HEK293 (cell line): ENCODE results near the gene FBL.

ENCODE experiments used
- BCL6B ChIP-seq: fragments of 450-650 bp; formaldehyde crosslinking; IDR thresholded peaks from 2 replicates; pipeline ENCODE4 v1.5.1; 2017; ENCODE audit warnings: missing biosample characterization, missing genetic modification characterization
- GLI4 ChIP-seq: fragments of 450-650 bp; formaldehyde crosslinking; IDR thresholded peaks from 2 replicates; pipeline ENCODE4 v1.5.1; 2016; ENCODE audit warnings: missing biosample characterization, missing genetic modification characterization
- HOXA7 ChIP-seq: sonication (generic); formaldehyde crosslinking; IDR thresholded peaks from 2 replicates; pipeline ENCODE4 v1.8.1; 2022; ENCODE audit warnings: missing genetic modification reagents, borderline replicate concordance
- SETDB1 ChIP-seq: IDR thresholded peaks from one replicate; pipeline ENCODE4 v1.6.1; 2017; ENCODE audit warnings: mild to moderate bottlenecking, low read length, moderate library complexity, mixed read lengths; ENCODE audit not compliant: insufficient read length
- ZBTB1 ChIP-seq: fragments of 450-650 bp; formaldehyde crosslinking; IDR thresholded peaks from 2 replicates; pipeline ENCODE4 v1.5.1; 2016; ENCODE audit warnings: missing biosample characterization, missing genetic modification characterization
- ZBTB10 ChIP-seq: fragments of 450-650 bp; formaldehyde crosslinking; IDR thresholded peaks from 2 replicates; pipeline ENCODE4 v1.5.1; 2016; ENCODE audit warnings: missing biosample characterization, missing genetic modification characterization
- ZFHX2 ChIP-seq: fragments of 450-650 bp; formaldehyde crosslinking; conservative IDR thresholded peaks from 2 replicates; pipeline ENCODE4 v1.5.1; 2016; ENCODE audit warnings: missing biosample characterization, missing genetic modification characterization
- ZFP37 ChIP-seq: fragments of 450-650 bp; formaldehyde crosslinking; IDR thresholded peaks from 2 replicates; pipeline ENCODE4 v1.5.1; 2016; ENCODE audit warnings: missing biosample characterization, missing genetic modification characterization
- ZNF114 ChIP-seq: fragments of 450-650 bp; formaldehyde crosslinking; IDR thresholded peaks from 2 replicates; pipeline ENCODE4 v1.5.0; 2017; ENCODE audit warnings: missing biosample characterization, missing genetic modification characterization
- ZNF138 ChIP-seq: fragments of 450-650 bp; formaldehyde crosslinking; IDR thresholded peaks from 2 replicates; pipeline ENCODE4 v1.5.1; 2016; ENCODE audit warnings: missing biosample characterization, missing genetic modification characterization, borderline replicate concordance
- ZNF184 ChIP-seq: fragments of 450-650 bp; IDR thresholded peaks from 2 replicates; pipeline ENCODE4 v1.5.1; 2018; ENCODE audit warnings: missing biosample characterization, mild to moderate bottlenecking, missing genetic modification characterization
- ZNF239 ChIP-seq: fragments of 450-650 bp; formaldehyde crosslinking; IDR thresholded peaks from 2 replicates; pipeline ENCODE4 v1.5.1; 2016; ENCODE audit warnings: missing biosample characterization, missing genetic modification characterization
- ZNF24 ChIP-seq: fragments of 450-650 bp; formaldehyde crosslinking; IDR thresholded peaks from 2 replicates; pipeline ENCODE4 v1.5.1; 2016; ENCODE audit warnings: missing biosample characterization, missing genetic modification characterization
- ZNF423 ChIP-seq: fragments of 450-650 bp; formaldehyde crosslinking; IDR thresholded peaks from 2 replicates; pipeline ENCODE4 v1.5.1; 2016; ENCODE audit warnings: missing biosample characterization, missing genetic modification characterization
- ZNF510 ChIP-seq: fragments of 450-650 bp; formaldehyde crosslinking; IDR thresholded peaks from 2 replicates; pipeline ENCODE4 v1.5.1; 2018; ENCODE audit warnings: mild to moderate bottlenecking, missing genetic modification characterization, missing biosample characterization; ENCODE audit not compliant: insufficient replicate concordance
- ZNF549 ChIP-seq: fragments of 450-650 bp; IDR thresholded peaks from 2 replicates; pipeline ENCODE4 v1.5.1; 2018; ENCODE audit warnings: missing biosample characterization, missing genetic modification characterization, mild to moderate bottlenecking, inconsistent platforms, moderate library complexity
- ZNF626 ChIP-seq: fragments of 450-650 bp; sonication (Bioruptor Pico); formaldehyde crosslinking; IDR thresholded peaks from 2 replicates; pipeline ENCODE4 v1.5.1; 2018; ENCODE audit warnings: missing biosample characterization, missing genetic modification characterization, inconsistent platforms
- ZSCAN16 ChIP-seq: fragments of 450-650 bp; formaldehyde crosslinking; IDR thresholded peaks from 2 replicates; pipeline ENCODE4 v1.5.1; 2016; ENCODE audit warnings: missing biosample characterization, missing genetic modification characterization
- ZXDB ChIP-seq: fragments of 450-650 bp; formaldehyde crosslinking; IDR thresholded peaks from 2 replicates; pipeline ENCODE4 v1.5.1; 2016; ENCODE audit warnings: missing biosample characterization, missing genetic modification characterization
- TF ChIP-seq, protein P1 (sequence below): fragments of 450-650 bp; formaldehyde crosslinking; IDR thresholded peaks from 2 replicates; pipeline ENCODE4 v1.5.1; 2016; ENCODE audit warnings: missing biosample characterization, missing genetic modification characterization
- TF ChIP-seq, protein P2 (sequence below): fragments of 450-650 bp; formaldehyde crosslinking; IDR thresholded peaks from 2 replicates; pipeline ENCODE4 v1.5.1; 2017; ENCODE audit warnings: missing biosample characterization, missing genetic modification characterization
- TF ChIP-seq, protein P3 (sequence below): fragments of 450-650 bp; formaldehyde crosslinking; IDR thresholded peaks from 2 replicates; pipeline ENCODE4 v1.5.1; 2016; ENCODE audit warnings: missing biosample characterization, missing genetic modification characterization

FBL gene

GRCh38 chr19:39833464-39834286 is 12.5 kb downstream of the FBL start, which contains the start of gene DYRK1B (continued):
- TF ChIP-seq ZBTB1 (tag by site-specific recombination) = 0 out of 2 replicates have a peak, but pooled peaks have one; percentile 51
- no peak for TF ChIP-seq ZNF114 (tag by site-specific recombination)
- TF ChIP-seq SETDB1 = no peak
- TF ChIP-seq ZNF138 = no peak
- TF ChIP-seq ZBTB10 = peak; percentile 90
- TF ChIP-seq ZNF184 (tag by site-specific recombination) = peak; percentile 4; the same call in 1 of the 2 replicates
- no peak for TF ChIP-seq ZNF549 (tag by site-specific recombination)
- no peak for TF ChIP-seq BCL6B (tag by site-specific recombination)
- TF ChIP-seq, protein P1, sequence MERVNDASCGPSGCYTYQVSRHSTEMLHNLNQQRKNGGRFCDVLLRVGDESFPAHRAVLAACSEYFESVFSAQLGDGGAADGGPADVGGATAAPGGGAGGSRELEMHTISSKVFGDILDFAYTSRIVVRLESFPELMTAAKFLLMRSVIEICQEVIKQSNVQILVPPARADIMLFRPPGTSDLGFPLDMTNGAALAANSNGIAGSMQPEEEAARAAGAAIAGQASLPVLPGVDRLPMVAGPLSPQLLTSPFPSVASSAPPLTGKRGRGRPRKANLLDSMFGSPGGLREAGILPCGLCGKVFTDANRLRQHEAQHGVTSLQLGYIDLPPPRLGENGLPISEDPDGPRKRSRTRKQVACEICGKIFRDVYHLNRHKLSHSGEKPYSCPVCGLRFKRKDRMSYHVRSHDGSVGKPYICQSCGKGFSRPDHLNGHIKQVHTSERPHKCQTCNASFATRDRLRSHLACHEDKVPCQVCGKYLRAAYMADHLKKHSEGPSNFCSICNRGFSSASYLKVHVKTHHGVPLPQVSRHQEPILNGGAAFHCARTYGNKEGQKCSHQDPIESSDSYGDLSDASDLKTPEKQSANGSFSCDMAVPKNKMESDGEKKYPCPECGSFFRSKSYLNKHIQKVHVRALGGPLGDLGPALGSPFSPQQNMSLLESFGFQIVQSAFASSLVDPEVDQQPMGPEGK (tag by site-specific recombination) = peak; percentile 100
- TF ChIP-seq ZSCAN16 (tag by site-specific recombination) = peak; percentile 85; the same call in 1 of the 2 replicates
- TF ChIP-seq ZNF239 (tag by site-specific recombination) = peak; percentile 50; the same call in 1 of the 2 replicates
- TF ChIP-seq ZFP37 (tag by site-specific recombination) = no peak; the same call in none of the 2 replicates
- peak; percentile 94 for TF ChIP-seq ZXDB (tag by site-specific recombination)
- TF ChIP-seq ZNF626 = no peak
- TF ChIP-seq, protein P2, sequence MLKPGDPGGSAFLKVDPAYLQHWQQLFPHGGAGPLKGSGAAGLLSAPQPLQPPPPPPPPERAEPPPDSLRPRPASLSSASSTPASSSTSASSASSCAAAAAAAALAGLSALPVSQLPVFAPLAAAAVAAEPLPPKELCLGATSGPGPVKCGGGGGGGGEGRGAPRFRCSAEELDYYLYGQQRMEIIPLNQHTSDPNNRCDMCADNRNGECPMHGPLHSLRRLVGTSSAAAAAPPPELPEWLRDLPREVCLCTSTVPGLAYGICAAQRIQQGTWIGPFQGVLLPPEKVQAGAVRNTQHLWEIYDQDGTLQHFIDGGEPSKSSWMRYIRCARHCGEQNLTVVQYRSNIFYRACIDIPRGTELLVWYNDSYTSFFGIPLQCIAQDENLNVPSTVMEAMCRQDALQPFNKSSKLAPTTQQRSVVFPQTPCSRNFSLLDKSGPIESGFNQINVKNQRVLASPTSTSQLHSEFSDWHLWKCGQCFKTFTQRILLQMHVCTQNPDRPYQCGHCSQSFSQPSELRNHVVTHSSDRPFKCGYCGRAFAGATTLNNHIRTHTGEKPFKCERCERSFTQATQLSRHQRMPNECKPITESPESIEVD (tag by site-specific recombination) = no peak
- peak; percentile 97 for TF ChIP-seq ZFHX2 (tag by site-specific recombination)
- no peak for TF ChIP-seq ZNF510
- TF ChIP-seq GLI4 (tag by site-specific recombination) = no peak
- TF ChIP-seq, protein P3, sequence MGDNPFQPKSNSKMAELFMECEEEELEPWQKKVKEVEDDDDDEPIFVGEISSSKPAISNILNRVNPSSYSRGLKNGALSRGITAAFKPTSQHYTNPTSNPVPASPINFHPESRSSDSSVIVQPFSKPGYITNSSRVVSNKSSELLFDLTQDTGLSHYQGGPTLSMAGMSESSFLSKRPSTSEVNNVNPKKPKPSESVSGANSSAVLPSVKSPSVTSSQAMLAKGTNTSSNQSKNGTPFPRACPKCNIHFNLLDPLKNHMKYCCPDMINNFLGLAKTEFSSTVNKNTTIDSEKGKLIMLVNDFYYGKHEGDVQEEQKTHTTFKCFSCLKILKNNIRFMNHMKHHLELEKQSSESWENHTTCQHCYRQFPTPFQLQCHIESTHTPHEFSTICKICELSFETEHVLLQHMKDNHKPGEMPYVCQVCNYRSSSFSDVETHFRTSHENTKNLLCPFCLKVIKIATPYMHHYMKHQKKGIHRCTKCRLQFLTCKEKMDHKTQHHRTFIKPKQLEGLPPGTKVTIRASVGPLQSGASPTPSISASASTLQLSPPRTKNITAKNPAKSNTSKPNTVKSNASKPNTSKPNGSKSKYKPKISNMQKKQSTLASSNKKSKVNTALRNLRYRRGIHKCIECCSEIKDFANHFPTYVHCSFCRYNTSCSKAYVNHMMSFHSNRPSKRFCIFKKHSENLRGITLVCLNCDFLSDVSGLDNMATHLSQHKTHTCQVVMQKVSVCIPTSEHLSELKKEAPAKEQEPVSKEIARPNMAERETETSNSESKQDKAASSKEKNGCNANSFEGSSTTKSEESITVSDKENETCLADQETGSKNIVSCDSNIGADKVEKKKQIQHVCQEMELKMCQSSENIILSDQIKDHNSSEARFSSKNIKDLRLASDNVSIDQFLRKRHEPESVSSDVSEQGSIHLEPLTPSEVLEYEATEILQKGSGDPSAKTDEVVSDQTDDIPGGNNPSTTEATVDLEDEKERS (tag by site-specific recombination) = no peak; the same call in 1 of the 2 replicates
- TF ChIP-seq HOXA7 (CRISPR knock-in tag) = no peak
- TF ChIP-seq ZNF24 (tag by site-specific recombination) = peak; percentile 38; the same call in 1 of the 2 replicates
- TF ChIP-seq ZNF423 (tag by site-specific recombination) = peak; percentile 100
